IMR-90 (cell line): ENCODE data around the gene ZBTB40.

Experiments
- CEBPB ChIP-seq: IDR thresholded peaks from 2 replicates; pipeline ENCODE4 v1.6.1; 2012; ENCODE audit warnings: low read depth, low read length, improper control_type of control experiment
- ELK1 ChIP-seq: fragments of 150-350 bp; IDR thresholded peaks from 2 replicates; pipeline ENCODE4 v1.6.1; 2016; ENCODE audit warnings: low read depth, mild to moderate bottlenecking, low read length, moderate library complexity, borderline replicate concordance
- FOS ChIP-seq: fragments of 150-350 bp; IDR thresholded peaks from 2 replicates; pipeline ENCODE4 v1.6.1; 2016; ENCODE audit warnings: low read depth, low read length
- MAZ ChIP-seq: IDR thresholded peaks from 2 replicates; pipeline ENCODE4 v1.6.1; 2012; ENCODE audit warnings: low read depth, mild to moderate bottlenecking, low read length, improper control_type of control experiment, moderate library complexity, borderline replicate concordance
- MXI1 ChIP-seq: IDR thresholded peaks from 2 replicates; pipeline ENCODE4 v1.6.1; 2012; ENCODE audit warnings: low read depth, mild to moderate bottlenecking, low read length, moderate library complexity, borderline replicate concordance
- NFE2L2 ChIP-seq: fragments of 150-350 bp; IDR thresholded peaks from 2 replicates; pipeline ENCODE4 v1.6.1; 2016; ENCODE audit warnings: low read depth, mild to moderate bottlenecking, low read length
- POLR2A ChIP-seq: IDR thresholded peaks from 2 replicates; pipeline ENCODE4 v1.6.1; 2012; ENCODE audit warnings: mild to moderate bottlenecking, low read depth, low read length
- RAD21 ChIP-seq: IDR thresholded peaks from 2 replicates; pipeline ENCODE4 v1.6.1; 2012; ENCODE audit warnings: low read length, improper control_type of control experiment
- RFX5 ChIP-seq: IDR thresholded peaks from 2 replicates; pipeline ENCODE4 v1.8.0; 2012; ENCODE audit warnings: low read depth, mild to moderate bottlenecking, low read length, moderate library complexity
- TF ChIP-seq, protein P1 (sequence below): conservative IDR thresholded peaks from 2 replicates; pipeline ENCODE4 v1.5.1; 2012; ENCODE audit warnings: mild to moderate bottlenecking, low read depth, low read length, improper control_type of control experiment
- TF ChIP-seq, protein P2 (sequence below): fragments of 150-350 bp; IDR thresholded peaks from 2 replicates; pipeline ENCODE4 v1.6.1; 2017; ENCODE audit warnings: mild to moderate bottlenecking, antibody characterized with exemption, low read length, low read depth

- TF ChIP-seq POLR2A (no peak), CEBPB (no peak), MXI1 (no peak), MAZ (no peak), FOS (no peak), RAD21 (no peak), NFE2L2 (no peak), ELK1 (no peak), RFX5 (no peak)
- TF ChIP-seq, protein P1, sequence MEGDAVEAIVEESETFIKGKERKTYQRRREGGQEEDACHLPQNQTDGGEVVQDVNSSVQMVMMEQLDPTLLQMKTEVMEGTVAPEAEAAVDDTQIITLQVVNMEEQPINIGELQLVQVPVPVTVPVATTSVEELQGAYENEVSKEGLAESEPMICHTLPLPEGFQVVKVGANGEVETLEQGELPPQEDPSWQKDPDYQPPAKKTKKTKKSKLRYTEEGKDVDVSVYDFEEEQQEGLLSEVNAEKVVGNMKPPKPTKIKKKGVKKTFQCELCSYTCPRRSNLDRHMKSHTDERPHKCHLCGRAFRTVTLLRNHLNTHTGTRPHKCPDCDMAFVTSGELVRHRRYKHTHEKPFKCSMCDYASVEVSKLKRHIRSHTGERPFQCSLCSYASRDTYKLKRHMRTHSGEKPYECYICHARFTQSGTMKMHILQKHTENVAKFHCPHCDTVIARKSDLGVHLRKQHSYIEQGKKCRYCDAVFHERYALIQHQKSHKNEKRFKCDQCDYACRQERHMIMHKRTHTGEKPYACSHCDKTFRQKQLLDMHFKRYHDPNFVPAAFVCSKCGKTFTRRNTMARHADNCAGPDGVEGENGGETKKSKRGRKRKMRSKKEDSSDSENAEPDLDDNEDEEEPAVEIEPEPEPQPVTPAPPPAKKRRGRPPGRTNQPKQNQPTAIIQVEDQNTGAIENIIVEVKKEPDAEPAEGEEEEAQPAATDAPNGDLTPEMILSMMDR: no peak
- TF ChIP-seq, protein P2, sequence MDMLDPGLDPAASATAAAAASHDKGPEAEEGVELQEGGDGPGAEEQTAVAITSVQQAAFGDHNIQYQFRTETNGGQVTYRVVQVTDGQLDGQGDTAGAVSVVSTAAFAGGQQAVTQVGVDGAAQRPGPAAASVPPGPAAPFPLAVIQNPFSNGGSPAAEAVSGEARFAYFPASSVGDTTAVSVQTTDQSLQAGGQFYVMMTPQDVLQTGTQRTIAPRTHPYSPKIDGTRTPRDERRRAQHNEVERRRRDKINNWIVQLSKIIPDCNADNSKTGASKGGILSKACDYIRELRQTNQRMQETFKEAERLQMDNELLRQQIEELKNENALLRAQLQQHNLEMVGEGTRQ: no peak
Observed at GRCh38 chr1:22536506-22536905, 84.9 kb downstream of the ZBTB40 start.
